GM18870 (cell line): Measurements from ENCODE around the gene CERS2.

Source experiments
- ATAC-seq: cut with Tn5 transposase; IDR thresholded peaks from one replicate; pipeline ENCODE4 v1.9.1; 2021; ENCODE audit warnings: moderate library complexity; ENCODE audit not compliant: unreplicated experiment

Gene CERS2

DNA sequence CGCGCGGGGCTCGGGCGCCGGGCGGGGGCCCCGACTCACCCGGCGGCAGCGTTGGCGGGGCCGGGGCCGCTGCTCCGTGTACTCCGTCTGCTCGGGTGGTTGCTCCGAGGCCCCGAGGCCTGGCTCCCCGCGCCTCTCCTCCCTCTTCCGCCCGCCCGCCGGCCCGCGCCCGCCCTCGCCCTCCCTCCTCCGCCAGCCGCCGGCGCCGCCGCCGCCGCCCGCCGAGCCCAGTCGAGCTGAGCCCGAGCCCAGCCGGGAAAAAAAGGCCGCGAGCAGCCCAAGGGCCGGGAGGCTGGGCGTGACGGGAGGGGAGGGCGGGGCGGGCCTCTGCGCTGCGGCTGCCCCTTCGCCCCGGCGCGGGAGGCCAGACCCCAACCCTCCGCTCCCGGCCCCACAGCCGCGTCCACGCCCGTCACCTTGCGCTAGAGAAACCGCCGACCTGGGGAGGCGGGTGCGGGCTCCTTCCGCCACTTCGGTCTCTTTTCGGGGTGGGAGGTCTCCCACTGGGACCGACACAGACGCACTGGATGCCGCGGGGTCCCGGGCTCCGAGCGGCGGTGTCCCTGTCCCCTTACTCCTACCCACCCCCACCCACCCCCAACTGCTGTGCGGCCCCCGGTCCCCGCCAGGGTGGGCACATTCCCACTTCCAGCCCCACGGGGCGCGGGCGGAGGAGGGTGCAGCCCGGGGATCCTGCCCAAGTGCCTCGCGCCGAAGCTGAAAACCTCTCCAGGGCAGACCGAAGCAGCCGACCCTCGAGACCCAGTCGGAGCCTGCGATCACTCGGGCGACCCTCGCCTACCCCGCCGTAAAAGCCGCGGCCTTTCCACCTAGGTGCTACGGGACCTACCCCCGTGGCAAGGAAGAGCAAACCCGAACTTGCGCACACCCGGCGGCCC is at the start of gene CERS2:
Gene CERS2, minus strand, starts transcription at position 256 of the 899 bp plus-strand sequence. CDS start 5,745 bp downstream, outside the sequence.
- ATAC-seq, result no peak

- ATAC-seq, result no peak
These were observed 38.9 kb upstream of the CERS2 start for GRCh38 chr1:151013518-151013917.

DNA sequence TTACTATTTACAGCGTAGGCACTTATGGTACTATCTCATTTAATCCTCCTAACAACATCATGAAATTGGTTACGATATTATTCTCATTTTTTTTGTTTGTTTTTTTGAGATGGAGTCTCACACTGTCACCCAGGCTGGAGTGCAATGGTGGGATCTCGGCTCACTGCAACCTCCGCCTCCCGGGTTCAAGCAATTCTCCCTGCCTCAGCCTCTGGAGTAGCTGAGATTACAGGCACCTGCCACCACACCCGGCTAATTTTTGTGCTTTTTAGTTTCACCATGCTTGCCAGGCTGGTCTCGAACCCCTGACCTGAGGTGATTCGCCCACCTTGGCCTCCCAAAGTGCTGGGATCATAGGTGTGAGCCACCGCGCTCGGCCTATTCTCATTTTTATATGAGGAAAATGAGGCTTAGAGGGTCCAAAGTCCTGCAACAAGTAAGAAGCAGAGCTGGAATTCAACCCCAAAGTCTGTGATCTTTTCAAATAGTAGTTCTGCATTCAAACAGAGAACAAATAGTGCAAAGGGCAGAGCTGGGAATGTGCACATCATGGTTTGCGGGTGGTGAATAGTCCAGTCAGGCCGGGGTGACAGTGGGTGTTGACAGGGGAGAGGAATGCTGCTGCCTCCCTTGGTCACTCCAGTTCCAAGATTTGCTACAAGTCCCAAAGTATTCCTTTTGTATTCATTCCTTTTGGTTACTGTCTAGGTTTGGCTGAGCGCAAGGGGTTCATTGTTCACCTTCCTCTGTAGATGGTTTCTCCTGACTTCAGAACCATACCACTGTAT is 38.2 kb upstream of the CERS2 start:
- ATAC-seq, result no peak

DNA sequence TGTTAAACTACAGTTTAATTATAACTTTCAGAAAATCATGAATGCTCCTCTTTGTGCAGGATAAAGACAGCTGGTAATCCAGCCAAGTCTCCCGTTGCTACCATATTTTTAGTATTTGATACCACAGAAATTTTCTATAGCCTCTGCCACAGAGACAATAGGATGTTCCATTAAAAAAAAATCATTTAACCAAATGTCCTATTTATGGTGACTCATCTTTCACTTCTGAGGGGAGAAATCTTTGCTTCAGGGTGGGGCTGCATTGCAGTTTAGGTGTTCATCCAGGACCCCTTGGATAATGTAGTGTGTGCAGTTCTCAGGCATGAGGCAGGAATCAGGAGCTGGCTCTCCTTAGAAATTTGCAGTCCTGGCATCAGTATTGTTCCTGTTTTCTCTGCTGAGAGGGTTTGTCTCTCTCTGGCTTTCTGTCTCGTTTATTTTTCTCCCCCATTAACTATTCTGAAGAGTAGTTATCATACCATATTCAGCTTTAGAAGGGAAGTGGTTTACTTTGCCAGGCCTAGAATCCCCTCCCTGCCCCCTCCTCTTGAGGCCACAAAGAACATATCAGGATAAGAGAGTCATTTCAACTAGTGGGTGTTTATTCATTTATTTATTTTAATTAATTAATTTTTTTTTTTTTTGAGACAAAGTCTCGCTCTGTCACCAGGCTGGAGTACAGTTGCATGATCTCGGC is 36.7 kb upstream of the CERS2 start:
- no peak for ATAC-seq

GRCh38 chr1:151010346-151010726 is 35.7 kb upstream of the CERS2 start:
- ATAC-seq, result no peak

GRCh38 chr1:151009674-151010345 is 35.2 kb upstream of the CERS2 start:
- ATAC-seq, result no peak

- no peak for ATAC-seq
These were observed 34.6 kb upstream of the CERS2 start for GRCh38 chr1:151009206-151009587.

DNA sequence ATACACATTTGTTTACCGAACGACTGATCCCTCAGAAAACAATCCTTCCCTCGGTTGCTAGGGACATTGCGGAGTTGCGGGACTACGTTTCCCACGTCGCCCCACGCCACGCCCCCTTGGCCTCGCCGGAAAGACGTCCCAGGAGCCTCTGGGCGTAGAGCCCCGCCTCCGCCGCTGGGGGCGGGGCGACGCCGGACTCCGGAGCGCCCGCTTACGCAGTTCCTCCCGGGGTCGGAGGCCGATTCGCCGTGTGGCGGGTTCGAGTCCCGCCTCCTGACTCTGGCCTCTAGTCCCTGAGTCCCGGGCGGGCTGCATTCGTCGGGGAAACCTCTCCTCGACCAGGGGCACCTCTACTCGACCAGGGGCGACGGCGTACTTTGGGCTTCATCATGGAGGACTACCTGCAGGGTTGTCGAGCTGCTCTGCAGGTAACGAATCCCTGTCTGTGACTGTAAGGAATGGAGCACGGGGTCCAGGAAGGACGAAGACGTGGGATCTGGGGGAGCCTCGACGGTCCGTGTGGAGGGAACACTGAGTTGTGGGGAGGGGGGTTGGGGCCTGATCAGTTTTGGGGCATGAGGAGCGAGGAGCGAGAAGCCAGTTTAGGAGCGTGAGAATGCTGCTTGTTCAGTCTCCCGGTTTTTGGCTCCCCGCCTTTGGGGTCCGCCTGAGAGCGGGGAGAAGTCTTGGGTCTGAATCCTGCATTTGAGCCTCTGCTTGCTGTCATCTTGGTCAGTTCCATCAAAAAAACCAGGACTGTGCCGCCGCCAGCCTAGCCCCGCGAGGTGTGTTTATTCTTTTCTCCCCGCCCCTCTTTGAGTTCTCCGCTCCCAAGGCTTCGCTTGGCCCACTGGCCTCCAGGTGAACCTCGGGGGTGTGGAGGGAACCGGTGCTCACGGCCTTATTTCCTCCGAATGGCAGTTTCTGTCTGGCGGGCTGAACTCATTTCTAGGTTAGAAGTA is 33.9 kb upstream of the CERS2 start, which contains the start of gene PRUNE1:
Gene PRUNE1, plus strand, starts transcription at position 206 of the 962 bp plus-strand sequence. Its CDS starts 184 bp downstream, at position 390.
- ATAC-seq, result no peak

GRCh38 chr1:151007853-151008243 is 33.2 kb upstream of the CERS2 start:
- no peak for ATAC-seq

DNA sequence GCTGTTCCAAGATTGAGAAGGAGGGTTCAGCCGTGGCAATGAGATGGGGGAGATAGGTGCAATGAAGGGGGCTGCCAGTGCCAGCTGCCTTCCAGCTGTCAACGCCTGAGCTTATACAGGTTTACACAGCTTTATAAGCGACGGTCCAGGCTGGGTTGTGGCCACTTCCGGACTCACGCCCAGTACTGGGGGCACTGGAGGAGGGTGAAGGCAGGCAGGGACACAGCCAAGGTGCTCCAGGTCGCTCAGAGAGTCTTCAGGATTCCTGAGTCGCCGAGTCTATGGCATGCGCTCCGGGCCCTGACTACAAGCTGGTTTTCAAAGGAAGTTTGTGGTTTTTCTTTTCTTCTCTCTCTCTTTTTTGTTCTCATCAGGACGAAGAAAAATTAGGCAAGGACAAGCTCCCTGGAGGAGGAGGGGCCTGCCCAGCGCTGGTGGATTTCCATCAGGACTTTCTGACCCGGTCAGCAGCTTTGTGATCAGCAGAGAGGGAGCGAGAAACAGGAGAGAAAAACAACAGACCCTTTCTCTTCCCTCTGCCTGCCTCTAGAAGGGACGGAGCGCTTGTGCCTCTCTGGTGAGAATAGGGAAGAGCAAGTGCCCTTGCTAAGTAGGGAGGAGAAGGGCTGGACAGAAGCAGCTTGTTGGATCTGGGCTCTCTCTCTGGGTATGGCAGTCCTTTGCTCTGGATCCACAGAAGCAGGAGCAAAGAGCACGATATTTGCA is 31.9 kb upstream of the CERS2 start, which contains the start of gene MINDY1:
Gene MINDY1, minus strand, starts transcription at position 576 of the 726 bp plus-strand sequence. CDS start 4,285 bp downstream, outside the sequence.
- no peak for ATAC-seq

GRCh38 chr1:151005729-151006319 is 31.2 kb upstream of the CERS2 start:
- ATAC-seq, result no peak

DNA sequence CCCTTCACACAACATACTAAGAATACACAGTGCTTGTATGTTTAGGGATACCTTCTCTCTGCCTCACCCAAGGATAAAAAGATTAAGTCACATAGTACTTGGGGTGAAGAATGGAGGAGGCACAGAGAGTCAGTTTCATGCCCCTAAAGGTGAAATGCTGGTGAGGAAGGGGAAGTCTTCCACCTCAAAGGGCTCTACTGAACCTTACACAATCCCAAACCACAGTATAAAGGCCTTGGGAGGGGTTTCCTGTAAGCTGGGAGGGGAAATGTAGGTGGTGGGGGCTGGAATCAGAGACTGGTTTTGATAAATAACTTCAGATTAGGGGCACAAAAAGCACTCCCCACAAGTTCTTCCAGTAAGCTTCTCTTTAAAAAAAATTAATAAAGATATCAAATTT is 28.5 kb upstream of the CERS2 start:
- no peak for ATAC-seq

DNA sequence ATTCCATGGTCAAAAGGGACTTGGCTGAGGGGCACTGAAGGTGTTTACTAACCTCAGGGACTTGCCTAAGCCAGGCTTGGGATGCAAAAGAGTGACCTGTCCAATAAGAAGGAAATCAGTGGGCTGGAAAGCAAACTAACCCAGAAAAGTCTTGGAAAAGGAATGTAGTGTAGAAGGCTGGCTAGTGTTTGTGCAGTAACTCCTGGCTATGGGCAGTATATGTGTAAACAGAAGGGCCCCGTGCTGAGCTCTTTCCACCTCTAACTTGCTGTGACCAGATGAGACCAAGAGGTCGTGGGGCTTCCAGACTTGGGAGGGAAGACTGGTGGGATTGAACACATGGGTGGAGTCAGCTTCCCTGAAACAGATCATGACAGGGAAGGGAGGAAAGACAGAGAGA is 28.0 kb upstream of the CERS2 start:
- no peak for ATAC-seq

- ATAC-seq, result no peak
These were observed 27.4 kb upstream of the CERS2 start for GRCh38 chr1:151002051-151002450.

GRCh38 chr1:151001602-151002001 is 27.0 kb upstream of the CERS2 start:
- ATAC-seq, result no peak

- ATAC-seq, result no peak
These were observed 25.8 kb upstream of the CERS2 start for GRCh38 chr1:151000408-151000807.

DNA sequence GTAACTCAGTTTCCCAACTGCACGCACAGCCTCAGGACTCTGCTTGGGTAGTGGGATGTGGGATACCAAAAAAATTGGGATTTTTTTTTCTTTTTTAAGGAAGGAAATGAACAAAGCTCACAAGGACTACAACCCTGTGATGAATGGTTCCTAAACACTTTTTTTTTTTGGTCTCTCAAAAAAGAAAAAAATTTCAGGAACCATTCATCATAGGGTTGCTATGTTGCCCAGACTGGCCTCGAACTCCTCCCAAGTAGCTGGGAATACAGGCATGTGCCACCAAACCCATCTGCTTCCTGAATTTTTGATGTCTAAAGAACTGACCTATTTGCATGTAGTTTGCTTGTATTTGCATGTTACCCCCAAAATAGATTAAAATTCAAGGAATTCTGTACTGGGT is 25.3 kb upstream of the CERS2 start:
- ATAC-seq, result no peak

- no peak for ATAC-seq
These were observed 24.5 kb upstream of the CERS2 start for GRCh38 chr1:150999051-150999674.
